DOHH2 (cell line): ENCODE results near the gene CTDSPL.

ENCODE experiments used
- H3F3A ChIP-seq: fragments of 200-600 bp; sonication (generic), shearing (Covaris generic); 2 replicates; pipeline ENCODE4 v1.6.0; 2016; ENCODE audit warnings: antibody characterized with exemption, mild to moderate bottlenecking; ENCODE audit not compliant: control insufficient read depth, insufficient read depth
- H3K27ac ChIP-seq: fragments of 200-600 bp; sonication (generic); 2 replicates; pipeline ENCODE4 v1.5.1; 2014; ENCODE audit warnings: low read depth, mild to moderate bottlenecking, low read length, moderate library complexity
- H3K27me3 ChIP-seq: fragments of 200-600 bp; sonication (generic); 2 replicates; pipeline ENCODE4 v1.6.1; 2014; ENCODE audit warnings: mild to moderate bottlenecking, low read length, mixed read lengths; ENCODE audit not compliant: control insufficient read depth
- H3K36me3 ChIP-seq: fragments of 200-600 bp; sonication (generic); 2 replicates; pipeline ENCODE4 v1.6.1; 2014; ENCODE audit warnings: mild to moderate bottlenecking, low read length, moderate library complexity, mixed read lengths; ENCODE audit not compliant: control insufficient read depth
- H3K4me1 ChIP-seq: fragments of 200-600 bp; sonication (generic); 2 replicates; pipeline ENCODE4 v1.6.1; 2014; ENCODE audit warnings: mild to moderate bottlenecking, low read length, mixed read lengths; ENCODE audit not compliant: control insufficient read depth
- H3K4me2 ChIP-seq: fragments of 200-600 bp; sonication (generic); 2 replicates; pipeline ENCODE4 v1.6.0; 2014; ENCODE audit warnings: mild to moderate bottlenecking, low read length, moderate library complexity
- H3K4me3 ChIP-seq: fragments of 200-600 bp; sonication (generic); 2 replicates; pipeline ENCODE4 v1.5.1; 2014; ENCODE audit warnings: mild to moderate bottlenecking, low read length, mixed read lengths
- H3K79me2 ChIP-seq: fragments of 200-600 bp; sonication (generic); 2 replicates; pipeline ENCODE4 v1.6.1; 2014; ENCODE audit warnings: mild to moderate bottlenecking, low read length, mixed read lengths; ENCODE audit not compliant: control insufficient read depth
- H3K9me2 ChIP-seq: fragments of 200-600 bp; sonication (generic); replicated peaks from 2 replicates; pipeline ENCODE4 v1.6.1; 2014; ENCODE audit warnings: mild to moderate bottlenecking, low read length, mixed read lengths; ENCODE audit not compliant: control insufficient read depth
- H3K9me3 ChIP-seq: fragments of 200-600 bp; sonication (generic); 2 replicates; pipeline ENCODE4 v1.6.1; 2014; ENCODE audit warnings: antibody characterized with exemption, low read length, mixed read lengths; ENCODE audit not compliant: control insufficient read depth, insufficient read depth
- H4K20me1 ChIP-seq: fragments of 200-600 bp; sonication (generic); 2 replicates; pipeline ENCODE4 v1.6.0; 2014; ENCODE audit warnings: low read depth, mild to moderate bottlenecking, antibody characterized with exemption, low read length, moderate library complexity; ENCODE audit not compliant: control insufficient read depth, insufficient read depth
- EZH2phosphoT487 ChIP-seq: fragments of 200-600 bp; sonication (generic); IDR thresholded peaks from 2 replicates; pipeline ENCODE4 v1.6.1; 2017; ENCODE audit warnings: borderline replicate concordance, mild to moderate bottlenecking, antibody characterized with exemption, low read length, moderate library complexity, mixed read lengths
- TF ChIP-seq, protein P1 (sequence below): fragments of 200-600 bp; sonication (generic); IDR thresholded peaks from one replicate; pipeline ENCODE4 v1.5.1; 2014; ENCODE audit warnings: antibody characterized with exemption, mild to moderate bottlenecking, low read depth, low read length; ENCODE audit not compliant: poor library complexity, severe bottlenecking

CTDSPL gene

DNA sequence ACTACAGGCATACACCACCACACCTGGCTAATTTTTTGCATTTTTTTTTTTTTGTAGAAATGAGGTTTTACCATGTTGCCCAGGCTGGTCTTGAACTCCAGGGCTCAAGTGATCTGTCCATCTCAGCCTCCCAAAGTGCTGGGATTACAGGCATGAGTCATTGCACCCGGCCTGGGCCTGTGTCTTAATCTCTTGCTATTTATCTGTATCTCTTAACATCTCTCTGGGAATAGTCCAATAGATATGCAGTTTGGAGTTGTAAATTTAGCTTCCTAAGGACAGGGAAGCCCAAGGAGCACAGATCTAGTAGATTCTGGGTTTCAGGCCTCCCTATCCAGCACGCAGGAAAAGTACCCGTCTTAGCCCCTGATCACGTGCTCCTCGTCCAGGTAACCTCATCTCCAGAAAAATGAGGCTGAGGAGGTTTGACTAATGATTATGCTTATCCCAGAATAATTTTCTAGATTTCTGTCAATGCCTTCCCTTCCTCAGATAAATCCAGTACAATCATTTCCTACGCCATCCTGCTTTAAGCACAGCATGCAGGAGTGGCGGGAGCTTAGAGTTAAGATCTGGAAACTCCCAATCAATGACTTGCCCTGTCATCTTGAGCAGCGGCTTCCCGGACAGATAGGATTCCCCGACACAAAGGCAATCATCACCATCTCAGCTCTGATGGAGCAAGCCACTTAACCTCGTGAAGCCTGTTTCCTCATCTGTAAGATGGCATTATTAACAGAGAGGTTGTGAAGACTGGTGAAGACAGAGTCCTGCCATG, 12.3 kb upstream of the CTDSPL start:
- Histone ChIP-seq H3F3A (no peaks in the 10 kb centered on the region), H3K79me2 (no peaks in the 10 kb centered on the region), H3K36me3 (no peaks in the 10 kb centered on the region), H3K4me1 (no peaks in the 10 kb centered on the region), H3K4me3 (no peak overlapping the region), H3K27me3 (peaks cover 4% of the 10 kb centered on the region; the same call in 1 of the 2 replicates), H3K9me3 (no peaks in the 10 kb centered on the region), H3K9me2 (no peaks in the 10 kb centered on the region), H3K27ac (no peak overlapping the region), H3K4me2 (no peak overlapping the region), H4K20me1 (no peaks in the 10 kb centered on the region)
- no peak for TF ChIP-seq EZH2phosphoT487

- Histone ChIP-seq H3K27ac (no peak overlapping the region), H3K4me2 (no peak overlapping the region), H3K9me2 (no peaks in the 10 kb centered on the region), H3K36me3 (no peaks in the 10 kb centered on the region), H3K79me2 (no peaks in the 10 kb centered on the region), H3K9me3 (no peaks in the 10 kb centered on the region), H3K4me1 (no peaks in the 10 kb centered on the region), H3F3A (no peaks in the 10 kb centered on the region), H3K27me3 (no peaks in the 10 kb centered on the region), H4K20me1 (no peaks in the 10 kb centered on the region), H3K4me3 (no peak overlapping the region)
- TF ChIP-seq, protein P1, sequence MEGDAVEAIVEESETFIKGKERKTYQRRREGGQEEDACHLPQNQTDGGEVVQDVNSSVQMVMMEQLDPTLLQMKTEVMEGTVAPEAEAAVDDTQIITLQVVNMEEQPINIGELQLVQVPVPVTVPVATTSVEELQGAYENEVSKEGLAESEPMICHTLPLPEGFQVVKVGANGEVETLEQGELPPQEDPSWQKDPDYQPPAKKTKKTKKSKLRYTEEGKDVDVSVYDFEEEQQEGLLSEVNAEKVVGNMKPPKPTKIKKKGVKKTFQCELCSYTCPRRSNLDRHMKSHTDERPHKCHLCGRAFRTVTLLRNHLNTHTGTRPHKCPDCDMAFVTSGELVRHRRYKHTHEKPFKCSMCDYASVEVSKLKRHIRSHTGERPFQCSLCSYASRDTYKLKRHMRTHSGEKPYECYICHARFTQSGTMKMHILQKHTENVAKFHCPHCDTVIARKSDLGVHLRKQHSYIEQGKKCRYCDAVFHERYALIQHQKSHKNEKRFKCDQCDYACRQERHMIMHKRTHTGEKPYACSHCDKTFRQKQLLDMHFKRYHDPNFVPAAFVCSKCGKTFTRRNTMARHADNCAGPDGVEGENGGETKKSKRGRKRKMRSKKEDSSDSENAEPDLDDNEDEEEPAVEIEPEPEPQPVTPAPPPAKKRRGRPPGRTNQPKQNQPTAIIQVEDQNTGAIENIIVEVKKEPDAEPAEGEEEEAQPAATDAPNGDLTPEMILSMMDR = no peak
- no peak for TF ChIP-seq EZH2phosphoT487
Observed at GRCh38 chr3:37852097-37852496, 9.6 kb upstream of the CTDSPL start.

DNA sequence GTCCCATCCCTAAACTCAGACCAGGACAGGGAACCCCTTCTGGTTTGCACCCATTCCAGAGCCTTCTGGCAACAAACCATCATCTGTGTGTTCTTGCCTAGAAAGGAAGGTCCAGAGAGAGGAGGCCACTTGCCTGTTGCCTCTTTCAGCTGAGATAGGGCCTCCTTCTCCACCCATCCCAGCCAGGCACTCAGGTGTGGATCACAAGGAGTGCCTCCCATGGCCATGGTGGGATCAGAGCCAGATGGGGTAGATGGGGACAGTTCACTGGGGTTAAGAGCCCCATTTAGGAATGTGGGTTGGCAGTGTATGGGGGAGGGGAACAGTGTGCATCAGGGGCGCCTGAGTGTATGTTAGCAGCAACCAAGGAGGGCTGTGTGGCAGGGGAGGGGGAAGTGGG, 8.9 kb upstream of the CTDSPL start:
- no peaks in the 10 kb centered on the region for H3K79me2 ChIP-seq
- H4K20me1 ChIP-seq = no peaks in the 10 kb centered on the region
- no peaks in the 10 kb centered on the region for H3K36me3 ChIP-seq
- no peak overlapping the region for H3K4me3 ChIP-seq
- no peaks in the 10 kb centered on the region for H3K9me3 ChIP-seq
- no peaks in the 10 kb centered on the region for H3K9me2 ChIP-seq
- no peak overlapping the region for H3K4me2 ChIP-seq
- H3K27ac ChIP-seq = no peak overlapping the region
- no peaks in the 10 kb centered on the region for H3K4me1 ChIP-seq
- no peak for TF ChIP-seq EZH2phosphoT487
- TF ChIP-seq, protein P1 = no peak
- no peaks in the 10 kb centered on the region for H3K27me3 ChIP-seq
- no peaks in the 10 kb centered on the region for H3F3A ChIP-seq

GRCh38 chr3:37853691-37854413, 7.8 kb upstream of the CTDSPL start:
- Histone ChIP-seq H3K79me2 (no peaks in the 10 kb centered on the region), H3K9me2 (no peaks in the 10 kb centered on the region), H3K27ac (no peak overlapping the region), H3K9me3 (no peaks in the 10 kb centered on the region), H3K4me2 (no peak overlapping the region), H3K4me1 (no peaks in the 10 kb centered on the region), H3F3A (no peaks in the 10 kb centered on the region), H3K4me3 (no peak overlapping the region), H3K36me3 (no peaks in the 10 kb centered on the region), H3K27me3 (no peaks in the 10 kb centered on the region), H4K20me1 (no peaks in the 10 kb centered on the region)
- TF ChIP-seq EZH2phosphoT487 = no peak
